SK-N-SH treated with all-trans-retinoic acid at 6 μM for 48 hours (cell line): ENCODE data around the gene CTIF.

Experiments
- ARNTL ChIP-seq: fragments of 450-650 bp; formaldehyde crosslinking; IDR thresholded peaks from 2 replicates; pipeline ENCODE4 v1.5.0; 2020; ENCODE audit warnings: low read depth, mild to moderate bottlenecking, moderate library complexity, borderline replicate concordance
- ESRRG ChIP-seq: fragments of 250-450 bp; sonication (Bioruptor Pico); IDR thresholded peaks from 2 replicates; pipeline ENCODE4 v1.6.1; 2021; ENCODE audit warnings: mild to moderate bottlenecking
- ISL1 ChIP-seq: fragments of 250-450 bp; sonication (Bioruptor Pico); IDR thresholded peaks from 2 replicates; pipeline ENCODE4 v2.1.2; 2022; ENCODE audit warnings: mild to moderate bottlenecking, moderate library complexity
- TF ChIP-seq, protein P1 (sequence below): fragments of 250-450 bp; sonication (Bioruptor Pico); IDR thresholded peaks from 2 replicates; pipeline ENCODE4 v1.5.1; 2020; ENCODE audit warnings: low read depth, mild to moderate bottlenecking, moderate library complexity

DNA sequence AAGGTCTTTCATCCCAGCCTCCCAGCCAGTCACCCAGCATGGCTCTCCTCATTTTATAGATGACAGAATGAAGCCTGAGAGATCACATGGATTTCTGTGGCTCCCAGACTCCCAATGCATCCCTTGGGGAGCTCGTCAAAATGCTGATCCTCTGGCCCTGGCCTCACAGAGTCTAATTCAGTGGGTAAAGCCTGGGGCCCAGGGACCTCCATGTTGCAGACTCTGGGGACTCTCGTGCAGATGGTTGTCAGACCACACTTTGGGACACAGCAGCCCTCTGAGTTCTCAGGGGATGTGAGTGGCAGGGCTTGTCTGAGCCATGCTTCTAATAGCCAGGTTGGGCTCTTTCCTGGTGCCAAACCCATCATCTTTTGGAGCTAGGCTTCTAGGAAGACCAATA, 97.0 kb downstream of the CTIF start:
- TF ChIP-seq, protein P1, sequence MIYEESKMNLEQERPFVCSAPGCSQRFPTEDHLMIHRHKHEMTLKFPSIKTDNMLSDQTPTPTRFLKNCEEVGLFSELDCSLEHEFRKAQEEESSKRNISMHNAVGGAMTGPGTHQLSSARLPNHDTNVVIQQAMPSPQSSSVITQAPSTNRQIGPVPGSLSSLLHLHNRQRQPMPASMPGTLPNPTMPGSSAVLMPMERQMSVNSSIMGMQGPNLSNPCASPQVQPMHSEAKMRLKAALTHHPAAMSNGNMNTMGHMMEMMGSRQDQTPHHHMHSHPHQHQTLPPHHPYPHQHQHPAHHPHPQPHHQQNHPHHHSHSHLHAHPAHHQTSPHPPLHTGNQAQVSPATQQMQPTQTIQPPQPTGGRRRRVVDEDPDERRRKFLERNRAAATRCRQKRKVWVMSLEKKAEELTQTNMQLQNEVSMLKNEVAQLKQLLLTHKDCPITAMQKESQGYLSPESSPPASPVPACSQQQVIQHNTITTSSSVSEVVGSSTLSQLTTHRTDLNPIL = no peak
- TF ChIP-seq ISL1 = no peak
- no peak for TF ChIP-seq ARNTL (CRISPR knock-in tag)
- no peak for TF ChIP-seq ESRRG (CRISPR knock-in tag)
